GM18499 (cell line): ENCODE results near the gene ACSS2.

Experiments used
- ATAC-seq: cut with Tn5 transposase; IDR thresholded peaks from one replicate; pipeline ENCODE4 v1.9.1; 2021; ENCODE audit warnings: moderate number of reproducible peaks; ENCODE audit not compliant: insufficient read depth, unreplicated experiment

ACSS2 gene

GRCh38 chr20:34876406-34877282, at the start of gene ACSS2:
Gene ACSS2, plus strand, starts transcription at chr20:34876612. Its CDS starts 34 bp downstream, at chr20:34876646.
- ATAC-seq: no peak

GRCh38 chr20:34829191-34829590, 47.2 kb upstream of the ACSS2 start:
- ATAC-seq: no peak

- no peak for ATAC-seq
These were observed 44.5 kb upstream of the ACSS2 start for GRCh38 chr20:34831936-34832335.

- ATAC-seq: no peak
These were observed 41.9 kb upstream of the ACSS2 start for GRCh38 chr20:34834459-34834893.

GRCh38 chr20:34842143-34842542, 34.3 kb upstream of the ACSS2 start:
- no peak for ATAC-seq

- ATAC-seq: no peak
These were observed 33.0 kb upstream of the ACSS2 start for GRCh38 chr20:34843421-34843820.

- ATAC-seq: no peak
These were observed 27.8 kb upstream of the ACSS2 start for GRCh38 chr20:34848597-34848996.

- ATAC-seq: no peak
These were observed 26.6 kb upstream of the ACSS2 start for GRCh38 chr20:34849778-34850177.

GRCh38 chr20:34850969-34851368, 25.4 kb upstream of the ACSS2 start:
- ATAC-seq: no peak

GRCh38 chr20:34852298-34852697, 24.1 kb upstream of the ACSS2 start:
- ATAC-seq: no peak

GRCh38 chr20:34859367-34859766, 17.0 kb upstream of the ACSS2 start:
- ATAC-seq: no peak

GRCh38 chr20:34859826-34860545, 16.4 kb upstream of the ACSS2 start:
- ATAC-seq: no peak

GRCh38 chr20:34861386-34862084, 14.9 kb upstream of the ACSS2 start:
- ATAC-seq: no peak

- ATAC-seq: no peak
These were observed 13.7 kb upstream of the ACSS2 start for GRCh38 chr20:34862724-34863123.

GRCh38 chr20:34863421-34863965, 12.9 kb upstream of the ACSS2 start:
- no peak for ATAC-seq

- ATAC-seq: no peak
These were observed 12.2 kb upstream of the ACSS2 start for GRCh38 chr20:34864216-34864615.

GRCh38 chr20:34871320-34871926, 5.0 kb upstream of the ACSS2 start:
- no peak for ATAC-seq

GRCh38 chr20:34871966-34872621, 4.3 kb upstream of the ACSS2 start:
- ATAC-seq: no peak

- no peak for ATAC-seq
These were observed 3.7 kb upstream of the ACSS2 start, which contains the start of gene GGT7 for GRCh38 chr20:34872622-34873224. Gene GGT7, minus strand, starts transcription at chr20:34872856. Its CDS starts 41 bp downstream, at chr20:34872815.
